HL-60 (cell line): Measurements from ENCODE around the gene SPATA7.

Source experiments
- CTCF ChIP-seq: IDR thresholded peaks from one replicate; pipeline ENCODE4 v1.5.1; 2011; ENCODE audit warnings: low read length, control low read depth, inconsistent platforms; ENCODE audit not compliant: insufficient read depth
- GABPA ChIP-seq: IDR thresholded peaks from 2 replicates; pipeline ENCODE4 v1.6.1; 2012; ENCODE audit warnings: low read depth
- POLR2AphosphoS5 ChIP-seq: IDR thresholded peaks from 2 replicates; pipeline ENCODE4 v1.6.1; 2012; ENCODE audit warnings: low read depth

GRCh38 chr14:88430976-88431375 is 45.5 kb downstream of the SPATA7 start:
- no peak for TF ChIP-seq CTCF
- no peak for TF ChIP-seq POLR2AphosphoS5
- TF ChIP-seq GABPA = no peak
